HAP-1 (cell line): ENCODE data around the gene NECAB2.
A peak's percentile ranks its signal among the peaks of the same experiment; 100 is the strongest.

Experiments
- DNase-seq, 2 experiments: peaks; one replicate each; pipeline ENCODE4 v3.0.0-alpha.2; 2016 to 2020; ENCODE audit warnings: low spot score in 2 of 2
- H3K27me3 ChIP-seq: fragments of 250-450 bp; sonication (Bioruptor Pico); 2 replicates; pipeline ENCODE4 v1.5.1; 2020; ENCODE audit warnings: low read depth, mild to moderate bottlenecking, moderate library complexity
- H3K36me3 ChIP-seq: fragments of 250-450 bp; sonication (Bioruptor Pico); replicated peaks from 2 replicates; pipeline ENCODE4 v1.5.1; 2020; ENCODE audit warnings: mild to moderate bottlenecking
- H3K4me1 ChIP-seq: fragments of 250-450 bp; sonication (Bioruptor Pico); 2 replicates; pipeline ENCODE4 v1.5.1; 2020; ENCODE audit warnings: mild to moderate bottlenecking
- H3K4me3 ChIP-seq: fragments of 250-450 bp; sonication (Bioruptor Pico); 2 replicates; pipeline ENCODE4 v1.5.1; 2020; ENCODE audit warnings: mild to moderate bottlenecking, moderate library complexity
- H3K9me3 ChIP-seq: fragments of 250-450 bp; sonication (Bioruptor Pico); 2 replicates; pipeline ENCODE4 v1.5.1; 2020; ENCODE audit warnings: mild to moderate bottlenecking, moderate library complexity
- in situ Hi-C: fragments of 300-500 bp; cut with MboI; formaldehyde crosslinking; loops from 3 replicates; pipeline ENCODE4 v1.14.3; 2020; ENCODE audit warnings: low sequenced_read_pairs, inconsistent platforms, mixed read lengths

The NECAB2 gene

DNA sequence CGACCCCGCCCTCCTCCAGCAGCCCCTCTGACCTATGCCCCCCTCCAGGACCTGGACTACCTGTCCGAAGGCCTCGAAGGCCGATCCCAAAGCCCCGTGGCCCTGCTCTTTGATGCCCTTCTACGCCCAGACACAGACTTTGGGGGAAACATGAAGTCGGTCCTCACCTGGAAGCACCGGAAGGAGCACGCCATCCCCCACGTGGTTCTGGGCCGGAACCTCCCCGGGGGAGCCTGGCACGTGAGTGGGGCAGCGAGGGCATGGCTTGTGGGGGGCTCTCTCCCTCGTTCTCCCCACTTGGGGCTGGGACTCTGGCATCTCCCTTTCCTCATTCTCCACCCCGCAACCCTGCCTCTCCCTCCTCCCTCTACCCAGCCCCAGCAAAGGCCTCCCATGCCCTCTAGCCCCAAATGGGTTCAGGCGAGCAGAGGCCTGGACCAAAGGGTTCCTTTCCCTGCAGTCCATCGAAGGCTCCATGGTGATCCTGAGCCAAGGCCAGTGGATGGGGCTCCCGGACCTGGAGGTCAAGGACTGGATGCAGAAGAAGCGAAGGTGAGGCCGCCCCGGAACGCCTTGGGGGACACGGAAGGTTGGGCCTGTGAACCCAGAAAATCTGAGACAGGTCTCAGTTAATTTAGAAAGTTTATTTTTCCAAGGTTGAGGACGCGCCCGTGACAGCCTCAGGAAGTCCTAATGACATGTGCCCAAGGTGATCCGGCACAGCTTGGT, 7.4 kb upstream of the NECAB2 start:
- DNase-seq: no peak
- no peak overlapping the region for H3K4me3 ChIP-seq
- no peaks in the 10 kb centered on the region for H3K27me3 ChIP-seq
- no peaks in the 10 kb centered on the region for H3K4me1 ChIP-seq
- in situ Hi-C loops: loop anchor here (10.0 kb wide), 1 partner anchor 524 kb away; no protein-coding TSS in a partner anchor
- H3K9me3 ChIP-seq: no peaks in the 10 kb centered on the region
- peaks cover 13% of the 10 kb centered on the region for H3K36me3 ChIP-seq

GRCh38 chr16:83961591-83961990, 6.5 kb upstream of the NECAB2 start:
- Histone ChIP-seq H3K9me3 (no peaks in the 10 kb centered on the region), H3K4me1 (no peaks in the 10 kb centered on the region), H3K36me3 (peaks cover 13% of the 10 kb centered on the region), H3K27me3 (no peaks in the 10 kb centered on the region), H3K4me3 (no peak overlapping the region)
- in situ Hi-C loops: loop anchor here (10.0 kb wide), 1 partner anchor 523 kb away; no protein-coding TSS in a partner anchor
- no peak for DNase-seq

DNA sequence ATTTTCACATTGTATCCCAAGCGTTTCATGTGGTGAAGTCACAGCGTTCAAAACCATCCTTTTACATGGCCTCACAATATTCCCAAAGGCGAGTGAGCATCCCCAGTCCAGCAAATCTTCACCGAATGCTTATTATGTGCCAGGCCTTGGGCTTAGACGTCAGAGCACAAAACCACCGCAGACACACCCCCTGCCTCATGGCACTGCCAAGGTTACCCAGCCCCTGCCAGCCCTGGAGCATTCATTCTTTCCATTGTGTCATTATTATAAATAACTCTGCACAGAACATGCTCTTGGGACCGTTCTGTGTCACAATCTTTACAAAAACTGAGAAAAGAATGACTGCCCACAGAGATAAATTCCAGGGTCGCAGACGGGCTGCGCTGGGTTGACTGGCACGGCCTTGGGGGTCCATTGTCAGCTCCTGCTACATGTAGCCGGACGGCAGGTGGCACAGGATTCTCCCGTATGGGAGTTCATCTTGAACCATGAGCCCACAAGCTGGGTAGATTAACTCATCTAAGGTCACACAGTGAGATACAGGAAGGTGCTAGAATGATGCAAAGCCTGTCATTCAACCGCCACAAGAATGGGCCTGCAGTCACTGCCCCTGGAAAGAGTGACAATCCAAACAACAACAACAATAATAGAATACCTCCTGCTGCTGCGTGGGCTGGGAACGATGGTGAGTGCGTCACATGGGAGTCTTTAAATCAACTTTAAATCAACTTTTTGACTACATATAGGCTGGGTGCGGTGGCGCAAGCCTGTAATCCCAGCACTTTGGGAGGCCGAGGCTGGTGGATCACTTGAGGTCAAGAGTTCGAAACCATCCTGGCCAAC, 4.5 kb upstream of the NECAB2 start:
- H3K9me3 ChIP-seq: no peaks in the 10 kb centered on the region
- no peak for DNase-seq
- in situ Hi-C loops: loop anchor here (10.0 kb wide), 1 partner anchor 521 kb away; no protein-coding TSS in a partner anchor
- peaks cover 9% of the 10 kb centered on the region for H3K36me3 ChIP-seq
- no peak overlapping the region for H3K4me3 ChIP-seq
- H3K27me3 ChIP-seq: no peaks in the 10 kb centered on the region
- no peaks in the 10 kb centered on the region for H3K4me1 ChIP-seq

GRCh38 chr16:83964684-83965443, 3.2 kb upstream of the NECAB2 start:
- in situ Hi-C loops: loop anchor here (10.0 kb wide), 1 partner anchor 520 kb away; no protein-coding TSS in a partner anchor
- Histone ChIP-seq H3K36me3 (peaks cover 2% of the 10 kb centered on the region; the same call in 1 of the 2 replicates), H3K4me3 (no peak overlapping the region), H3K9me3 (no peaks in the 10 kb centered on the region), H3K27me3 (no peaks in the 10 kb centered on the region), H3K4me1 (no peaks in the 10 kb centered on the region)
- no peak for DNase-seq

- no peaks in the 10 kb centered on the region; the same call in 1 of the 2 replicates for H3K36me3 ChIP-seq
- no peak overlapping the region for H3K4me3 ChIP-seq
- in situ Hi-C loops: loop anchor here (10.0 kb wide), 1 partner anchor 519 kb away; no protein-coding TSS in a partner anchor
- H3K4me1 ChIP-seq: no peaks in the 10 kb centered on the region
- H3K27me3 ChIP-seq: no peaks in the 10 kb centered on the region
- no peak for DNase-seq
- no peaks in the 10 kb centered on the region for H3K9me3 ChIP-seq
Measured at GRCh38 chr16:83965444-83966152, 2.4 kb upstream of the NECAB2 start.

DNA sequence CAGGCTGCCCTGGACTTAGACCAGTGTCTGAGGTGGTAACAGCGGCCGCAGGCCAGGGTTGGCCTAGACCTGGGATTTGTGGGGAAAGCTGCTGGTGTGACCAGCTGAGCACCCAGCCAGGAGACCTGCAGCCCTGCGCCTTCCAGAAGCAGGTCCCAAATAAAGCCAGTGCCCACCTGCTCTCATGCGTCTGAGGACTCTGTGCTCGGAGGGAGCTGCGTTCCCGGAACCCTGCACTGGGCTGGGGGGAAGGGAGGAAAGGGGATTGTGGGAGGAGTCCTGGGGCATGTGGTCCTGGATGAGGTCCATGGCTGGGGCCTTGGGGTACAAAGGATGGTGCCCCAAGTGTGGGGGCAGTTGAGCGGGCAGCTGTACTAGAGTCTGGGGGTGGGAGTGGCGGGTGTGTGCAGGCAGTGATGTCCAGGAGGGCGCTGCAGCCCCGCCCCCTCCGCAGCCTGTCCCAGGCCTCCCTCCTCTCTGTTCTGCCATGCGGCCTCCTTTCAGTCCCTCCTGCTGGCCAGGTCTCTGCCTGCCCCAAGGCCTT, 1.8 kb upstream of the NECAB2 start:
- Histone ChIP-seq H3K4me1 (no peaks in the 10 kb centered on the region), H3K27me3 (no peaks in the 10 kb centered on the region), H3K9me3 (no peaks in the 10 kb centered on the region), H3K4me3 (no peak overlapping the region), H3K36me3 (no peaks in the 10 kb centered on the region; the same call in 1 of the 2 replicates)
- no peak for DNase-seq
- in situ Hi-C loops: loop anchor here (10.0 kb wide), 1 partner anchor 519 kb away; no protein-coding TSS in a partner anchor

DNA sequence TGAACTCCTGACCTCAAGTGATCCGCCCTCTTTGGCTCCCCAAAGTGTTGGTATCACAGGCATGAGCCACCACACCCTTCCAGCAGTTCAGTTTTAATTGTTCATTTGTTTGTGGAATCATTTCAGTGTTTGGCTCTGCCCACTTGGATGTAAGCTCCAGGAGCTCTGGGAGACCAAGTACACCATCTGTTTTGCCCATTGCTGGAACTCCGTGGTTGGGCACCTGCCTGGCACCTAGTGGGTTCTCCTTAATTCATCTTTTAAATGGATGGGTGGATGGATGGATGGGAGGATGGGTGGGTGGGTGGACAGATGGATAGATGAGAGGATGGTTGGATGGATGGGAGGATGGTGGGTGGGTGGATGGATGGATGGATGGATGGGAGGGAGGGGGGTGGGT, 953 bp upstream of the NECAB2 start:
- Histone ChIP-seq H3K36me3 (no peaks in the 10 kb centered on the region; the same call in 1 of the 2 replicates), H3K27me3 (no peaks in the 10 kb centered on the region), H3K4me1 (no peaks in the 10 kb centered on the region), H3K9me3 (no peaks in the 10 kb centered on the region), H3K4me3 (no peak overlapping the region)
- DNase-seq: no peak
- in situ Hi-C loops: loop anchor here (10.0 kb wide), 1 partner anchor 518 kb away; no protein-coding TSS in a partner anchor

DNA sequence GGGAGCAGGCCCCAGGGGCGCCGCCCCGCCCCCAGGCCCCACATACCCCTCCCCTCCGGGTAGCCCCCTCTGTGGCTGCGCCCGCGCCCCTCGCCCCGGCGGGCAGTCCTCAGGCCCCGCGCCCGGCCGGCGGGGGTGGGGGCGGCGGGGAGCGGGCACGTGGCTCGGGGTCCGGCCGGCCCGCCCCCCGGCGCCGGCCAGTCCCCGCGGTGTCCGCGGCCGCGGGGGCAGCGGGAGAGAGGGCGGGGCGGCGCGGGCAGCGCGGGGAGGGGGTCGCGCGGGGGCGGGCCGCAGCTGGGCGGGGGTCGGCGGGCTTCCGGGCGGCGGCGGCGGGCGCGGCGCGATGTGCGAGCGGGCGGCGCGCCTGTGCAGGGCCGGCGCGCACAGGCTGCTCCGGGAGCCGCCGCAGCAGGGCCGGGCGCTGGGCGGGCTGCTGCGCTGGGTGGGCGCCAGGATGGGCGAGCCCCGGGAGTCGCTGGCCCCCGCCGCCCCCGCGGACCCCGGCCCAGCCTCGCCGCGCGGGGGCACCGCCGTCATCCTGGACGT, 335 bp downstream of the NECAB2 start:
- Histone ChIP-seq H3K27me3 (no peaks in the 10 kb centered on the region), H3K4me1 (no peaks in the 10 kb centered on the region), H3K9me3 (no peaks in the 10 kb centered on the region), H3K4me3 (peak overlapping the region; percentile 16), H3K36me3 (no peaks in the 10 kb centered on the region; the same call in 1 of the 2 replicates)
- in situ Hi-C loops: loop anchor here (10.0 kb wide), 1 partner anchor 516 kb away; no protein-coding TSS in a partner anchor
- DNase-seq: no peak

DNA sequence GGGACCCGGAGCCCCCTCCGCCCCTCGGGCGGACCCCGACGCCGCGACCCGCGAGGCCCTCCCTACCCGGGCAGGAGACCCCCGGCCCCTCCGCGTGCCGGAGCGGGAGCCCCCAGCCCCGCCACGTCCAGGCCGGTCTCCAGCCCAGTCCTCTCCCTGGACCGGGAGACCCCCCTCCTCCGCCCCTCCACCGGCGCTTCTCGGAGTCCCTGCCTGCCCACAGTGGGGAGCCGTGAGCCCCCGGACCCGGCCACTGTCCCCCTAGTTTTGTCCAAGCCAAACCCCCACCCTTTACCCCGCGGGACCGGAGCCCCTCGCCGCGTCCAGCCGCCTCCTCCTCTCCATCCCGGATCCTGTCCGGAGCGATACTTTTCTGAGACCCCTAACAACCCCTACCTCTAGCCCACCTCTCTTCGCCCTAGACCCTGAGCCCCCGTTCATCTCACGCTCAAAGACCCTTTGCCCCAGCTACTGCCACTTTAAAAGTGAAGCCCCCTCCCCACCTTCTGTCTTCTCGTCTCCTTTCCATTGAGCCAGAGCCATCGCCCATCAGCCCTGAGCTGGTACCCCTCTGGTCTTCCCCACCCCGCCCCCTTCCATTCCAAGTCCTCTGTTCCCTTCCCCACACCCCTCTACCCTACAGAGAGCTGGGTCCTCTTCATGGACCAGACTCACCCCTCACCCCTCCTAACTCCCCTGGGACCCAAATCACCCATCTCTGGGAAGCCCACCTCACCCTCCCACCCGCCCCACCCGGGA, 1.0 kb downstream of the NECAB2 start:
- Histone ChIP-seq H3K4me3 (peak overlapping the region; percentile 6; the same call in 1 of the 2 replicates), H3K9me3 (no peaks in the 10 kb centered on the region), H3K4me1 (no peaks in the 10 kb centered on the region), H3K36me3 (no peaks in the 10 kb centered on the region), H3K27me3 (no peaks in the 10 kb centered on the region)
- DNase-seq: no peak
- in situ Hi-C loops: loop anchor here (10.0 kb wide), 1 partner anchor 516 kb away; no protein-coding TSS in a partner anchor

GRCh38 chr16:83969771-83970429, 1.9 kb downstream of the NECAB2 start:
- in situ Hi-C loops: loop anchor here (10.0 kb wide), 2 partner anchors 75 to 515 kb away; partner anchors contain the start of gene SLC38A8

GRCh38 chr16:83970430-83970815, 2.4 kb downstream of the NECAB2 start:
- H3K36me3 ChIP-seq: no peaks in the 10 kb centered on the region
- no peaks in the 10 kb centered on the region for H3K4me1 ChIP-seq
- no peak overlapping the region for H3K4me3 ChIP-seq
- no peaks in the 10 kb centered on the region for H3K9me3 ChIP-seq
- DNase-seq: no peak
- in situ Hi-C loops: loop anchor here (10.0 kb wide), 1 partner anchor 74 kb away; the partner anchor contains the start of gene SLC38A8
- H3K27me3 ChIP-seq: no peaks in the 10 kb centered on the region

More at GRCh38 chr16:83969771-83970429, 1.9 kb downstream of the NECAB2 start:
- Histone ChIP-seq H3K9me3 (no peaks in the 10 kb centered on the region), H3K27me3 (no peaks in the 10 kb centered on the region), H3K4me3 (no peak overlapping the region), H3K4me1 (no peaks in the 10 kb centered on the region), H3K36me3 (no peaks in the 10 kb centered on the region)
- no peak for DNase-seq
